ENCODE data around the gene TTLL13. TPM values are rescaled to one million over a fixed set of nuclear protein-coding genes. Genes with fewer than 3 reads are reported as not detected.
"Not testable (repeated sequence)": the region's sequence is repeated elsewhere in the genome, so short reads cannot be mapped to it uniquely, and the experiment has no call there.

The TTLL13 gene
- total RNA-seq, 2 experiments from 2014 or later = 0.41 to 0.54 TPM

DNA sequence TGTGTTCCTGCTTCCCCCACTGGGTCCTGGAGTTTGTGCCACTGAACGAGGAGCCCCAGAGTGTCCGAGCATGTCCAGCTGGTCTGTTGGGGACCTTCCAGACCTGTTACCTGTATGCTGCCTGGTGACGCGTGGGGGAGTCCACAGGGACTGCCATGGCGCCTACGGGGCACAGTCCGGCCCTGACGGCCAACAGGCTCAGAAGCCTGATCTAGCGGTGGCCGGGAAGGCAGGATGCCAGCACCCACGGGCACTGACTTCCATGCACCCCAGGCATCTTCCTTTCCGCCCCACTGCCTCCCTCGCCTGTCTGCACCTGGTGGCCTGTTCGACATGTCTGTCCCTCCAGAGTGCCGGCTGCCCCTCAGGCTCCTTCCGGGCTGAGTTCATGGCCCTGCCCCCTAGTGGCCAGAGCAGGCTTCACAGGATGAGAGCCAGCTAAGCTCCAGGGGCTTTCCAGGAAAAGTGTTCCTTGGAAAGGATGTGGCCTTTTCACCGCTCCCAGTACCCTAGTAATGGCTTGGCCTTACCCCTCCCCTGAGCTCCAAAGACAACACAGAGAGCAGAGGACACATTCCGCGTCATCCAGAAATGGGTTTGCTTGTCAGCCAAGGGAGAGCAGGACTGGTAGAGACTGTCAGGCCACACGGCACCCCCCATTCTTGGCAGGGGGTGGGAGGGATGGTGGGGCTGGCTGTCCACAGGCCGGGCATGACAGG is 51.8 kb downstream of the TTLL13 start:
- H3K27me3 Mint-ChIP-seq = no peaks in the 10 kb centered on the region

DNA sequence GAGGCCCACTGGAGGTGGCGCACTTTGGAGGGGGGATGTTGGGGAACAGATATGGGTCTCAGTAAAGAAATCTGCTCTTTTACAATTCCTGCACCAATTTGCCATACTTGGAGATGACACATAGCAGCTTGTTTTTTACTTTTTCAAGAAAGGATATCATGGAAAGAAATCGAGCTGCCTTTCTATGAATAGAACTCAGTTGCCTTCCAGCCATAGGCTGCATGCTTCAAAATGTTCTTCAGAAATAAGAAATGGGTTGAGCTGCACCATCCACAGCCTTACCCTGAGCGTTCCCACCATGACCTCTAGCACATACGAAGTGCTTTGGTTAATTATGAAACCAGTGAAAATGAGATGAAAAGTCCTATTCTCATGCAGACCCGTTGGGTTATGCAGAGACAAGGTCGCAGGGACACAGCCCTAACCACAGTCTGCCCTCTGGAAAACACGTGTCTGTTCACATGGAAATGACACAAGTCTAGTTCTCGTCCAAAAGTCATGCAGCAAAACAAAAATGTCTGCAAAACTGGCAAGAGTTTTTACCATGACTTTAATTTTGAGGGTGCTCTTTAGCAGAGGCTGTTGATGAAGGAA is 52.4 kb downstream of the TTLL13 start:
- no peaks in the 10 kb centered on the region for H3K27me3 Mint-ChIP-seq
- H3K27ac Mint-ChIP-seq = no peak overlapping the region
- H3K36me3 Mint-ChIP-seq = no peaks in the 10 kb centered on the region
- no peaks in the 10 kb centered on the region for H3K9me3 Mint-ChIP-seq
- H3K4me1 Mint-ChIP-seq = peaks cover 13% of the 10 kb centered on the region
- H3K4me3 Mint-ChIP-seq = no peak overlapping the region
- DNase-seq = no peak

More for the DNA sequence above, 51.8 kb downstream of the TTLL13 start:
- DNase-seq = peak; percentile 67
- Mint-ChIP-seq H3K36me3 (no peaks in the 10 kb centered on the region), H3K9me3 (no peaks in the 10 kb centered on the region), H3K27ac (no peak overlapping the region), H3K4me1 (peaks cover 6% of the 10 kb centered on the region), H3K4me3 (no peak overlapping the region)

DNA sequence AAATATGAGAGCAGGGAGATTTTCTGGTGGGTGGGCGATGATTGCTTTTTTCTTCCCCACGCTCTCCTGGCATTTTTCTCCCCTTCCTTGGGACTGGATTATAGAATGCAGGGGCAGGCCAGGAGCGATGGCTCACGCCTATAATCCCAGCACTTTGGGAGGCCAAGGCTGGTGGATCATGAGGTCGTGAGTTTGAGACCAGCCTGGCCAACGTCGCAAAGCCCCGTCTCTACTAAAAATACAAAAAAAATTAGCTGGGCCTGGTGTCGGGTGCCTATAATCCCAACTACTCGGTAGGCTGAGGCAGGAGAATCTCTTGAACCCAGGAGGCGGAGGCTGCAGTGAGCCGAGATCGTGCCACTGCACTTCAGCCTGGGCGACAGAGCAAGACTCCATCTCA is 56.0 kb downstream of the TTLL13 start:
- H3K27me3 Mint-ChIP-seq, H3K36me3 Mint-ChIP-seq, H3K27ac Mint-ChIP-seq, DNase-seq, H3K4me3 Mint-ChIP-seq, H3K9me3 Mint-ChIP-seq: not testable (repeated sequence)
- H3K4me1 Mint-ChIP-seq = peaks cover 25% of the 10 kb centered on the region

DNA sequence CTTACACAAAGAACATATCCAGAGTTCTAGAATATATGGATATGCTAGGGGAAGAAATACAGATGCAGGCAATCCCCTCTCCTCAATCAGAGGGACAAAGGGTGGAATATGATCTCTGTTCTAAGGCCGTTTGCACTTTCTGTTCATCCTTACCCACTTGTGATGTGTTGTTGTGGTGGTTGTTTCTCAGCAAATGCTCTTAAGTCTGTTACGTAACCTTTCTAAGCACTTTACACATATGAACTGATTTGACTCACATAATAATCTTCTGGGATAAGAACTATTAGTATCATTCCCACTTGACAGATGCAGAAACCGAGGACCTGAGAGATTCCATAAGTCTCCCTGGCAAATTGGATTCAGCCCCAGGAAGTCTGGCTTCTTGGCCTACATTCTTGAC is 56.6 kb downstream of the TTLL13 start:
- H3K36me3 Mint-ChIP-seq = no peaks in the 10 kb centered on the region
- H3K4me1 Mint-ChIP-seq = peaks cover 25% of the 10 kb centered on the region
- peak overlapping the region; percentile 14 for H3K4me3 Mint-ChIP-seq
- H3K27ac Mint-ChIP-seq = peak overlapping the region; percentile 81
- DNase-seq = no peak
- no peaks in the 10 kb centered on the region for H3K27me3 Mint-ChIP-seq
- H3K9me3 Mint-ChIP-seq = no peaks in the 10 kb centered on the region

DNA sequence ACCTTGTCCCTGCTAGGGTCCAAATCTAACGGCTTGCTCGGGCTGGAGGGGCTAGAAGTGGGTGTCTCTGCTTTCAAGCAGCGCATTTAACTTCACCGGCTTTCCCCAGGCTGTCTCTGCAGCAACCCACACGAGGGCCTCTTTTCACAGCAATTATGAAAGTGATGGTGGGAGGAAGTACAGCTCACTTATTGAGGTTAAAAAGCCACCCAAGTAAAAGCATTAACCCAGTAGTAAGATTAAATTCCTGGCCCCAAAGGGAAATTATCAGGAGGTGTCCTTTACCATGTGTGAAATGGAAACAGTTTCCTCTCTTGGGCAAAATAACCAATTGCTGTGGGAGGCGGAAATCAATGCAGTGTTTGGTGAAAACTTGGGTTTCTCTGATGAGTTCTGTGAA is 57.2 kb downstream of the TTLL13 start:
- H3K9me3 Mint-ChIP-seq = no peaks in the 10 kb centered on the region
- peak overlapping the region; percentile 81 for H3K27ac Mint-ChIP-seq
- H3K4me1 Mint-ChIP-seq = peaks cover 22% of the 10 kb centered on the region

DNA sequence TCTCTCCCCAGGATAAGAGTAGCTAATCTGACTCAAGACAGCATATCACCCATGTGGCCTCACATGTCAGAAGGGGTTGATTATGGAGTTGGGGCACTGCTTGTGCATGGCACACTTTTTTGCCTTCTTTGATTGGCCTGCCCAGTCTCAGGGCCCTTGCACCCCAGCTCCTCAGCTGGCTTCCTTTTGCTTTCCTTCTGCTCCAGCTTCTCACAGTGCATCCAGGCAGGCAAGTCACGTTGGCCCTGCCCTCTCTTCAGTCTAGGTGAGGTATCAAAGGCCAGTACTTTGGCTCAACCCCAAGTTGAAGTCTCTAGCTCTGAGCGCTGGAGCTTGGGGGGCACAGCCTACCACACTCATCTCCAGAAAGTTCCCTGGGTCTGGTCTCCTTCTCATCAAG is 58.3 kb downstream of the TTLL13 start:
- no peak overlapping the region for H3K27ac Mint-ChIP-seq

More for the DNA sequence above, 57.2 kb downstream of the TTLL13 start:
- DNase-seq = peak; percentile 54
- no peaks in the 10 kb centered on the region for H3K36me3 Mint-ChIP-seq
- H3K4me3 Mint-ChIP-seq = peak overlapping the region; percentile 54
- H3K27me3 Mint-ChIP-seq = no peaks in the 10 kb centered on the region

DNA sequence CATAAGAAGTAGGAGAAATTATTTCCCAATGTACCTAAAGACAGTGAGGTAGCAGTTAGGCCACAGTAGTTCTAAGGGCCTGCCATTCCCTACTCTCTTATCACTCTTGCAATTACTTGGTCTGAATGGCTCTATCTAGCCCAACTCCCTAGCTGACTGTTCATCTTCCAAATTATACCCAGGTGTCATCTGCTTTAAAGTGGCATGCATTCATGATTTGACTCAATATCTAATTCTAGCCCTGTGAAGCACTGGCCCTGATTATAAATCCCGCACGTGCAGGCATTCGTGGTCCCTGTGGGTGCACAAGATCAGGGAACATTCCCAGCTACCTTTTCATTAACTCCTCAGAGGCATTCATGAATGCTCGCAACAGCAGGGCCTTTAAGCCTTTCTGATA is 59.7 kb downstream of the TTLL13 start:
- no peaks in the 10 kb centered on the region for H3K27me3 Mint-ChIP-seq

More for the DNA sequence above, 58.3 kb downstream of the TTLL13 start:
- H3K4me3 Mint-ChIP-seq = no peak overlapping the region
- no peaks in the 10 kb centered on the region for H3K9me3 Mint-ChIP-seq
- no peaks in the 10 kb centered on the region for H3K27me3 Mint-ChIP-seq
- no peaks in the 10 kb centered on the region for H3K36me3 Mint-ChIP-seq
- peaks cover 30% of the 10 kb centered on the region for H3K4me1 Mint-ChIP-seq
- no peak for DNase-seq

More for the DNA sequence above, 59.7 kb downstream of the TTLL13 start:
- Mint-ChIP-seq H3K4me1 (peaks cover 30% of the 10 kb centered on the region), H3K4me3 (no peak overlapping the region), H3K9me3 (no peaks in the 10 kb centered on the region), H3K36me3 (no peaks in the 10 kb centered on the region), H3K27ac (no peak overlapping the region)
- DNase-seq = no peak

Other genes starting within 250 kb of the TTLL13 start
- 10 to 100 TPM; 17.8 to 17.9 TPM for gene ZNF710, start 248.2 kb upstream of the TTLL13 start, total RNA-seq
- gene IDH2, start 147.1 kb upstream of the TTLL13 start, total RNA-seq = 100 to 1,000 TPM; 148 to 157 TPM
- gene SEMA4B, start 48.2 kb upstream of the TTLL13 start, total RNA-seq = 1 to 10 TPM; 3.0 to 4.1 TPM
- gene CIB1, start 15.6 kb upstream of the TTLL13 start, total RNA-seq = 100 to 1,000 TPM; 181 to 190 TPM
- 10 to 100 TPM in 1 of 2 experiments, 1 to 10 TPM in 1; 8.3 to 11.8 TPM for gene GDPGP1, start 15.3 kb upstream of the TTLL13 start, total RNA-seq
- gene NGRN, start 16.1 kb downstream of the TTLL13 start, total RNA-seq = 10 to 100 TPM; 24.3 TPM
- 1 to 10 TPM in 1 of 2 experiments, under 1 TPM in 1; 0.82 to 1.9 TPM for gene ZNF774, start 102.7 kb downstream of the TTLL13 start, total RNA-seq
- 100 to 1,000 TPM; 129 to 133 TPM for gene IQGAP1, start 138.7 kb downstream of the TTLL13 start, total RNA-seq

All from activated naive CD8-positive, alpha-beta T cell treated with anti-CD3 and anti-CD28 coated beads for 36 hours (primary cell).